IMR-90 (cell line): ENCODE measurements around the gene BICD2. TPM values are rescaled to one million over a fixed set of nuclear protein-coding genes. Genes with fewer than 3 reads are reported as not detected.

Experiments used
- ATAC-seq: fragments of 200-7000 bp; cut with Tn5 transposase; 2 replicates; pipeline ENCODE4 v1.9.1; 2020; ENCODE audit warnings: low read depth, mild to moderate bottlenecking, moderate library complexity
- BruUV-seq: library from RNA; stranded (reverse); fragments of 400-500 nt; replicated peaks from 2 replicates; lab custom pipeline; 2021; lab: Mats Ljungman, UMichigan
- CTCF ChIA-PET: fragments of 300-600 bp; formaldehyde crosslinking; extraction: SDS; loops from one replicate; lab custom pipeline; 2021; ENCODE audit warnings: antibody characterized with exemption; lab: Yijun Ruan, JAX
- POLR2A ChIA-PET: fragments of 300-600 bp; sonication (Branson Sonifier 250); formaldehyde crosslinking; loops from one replicate; lab custom pipeline; 2022; ENCODE audit warnings: antibody characterized with exemption; ENCODE audit not compliant: unreplicated experiment; lab: Charles Lee
- DNase-seq: peaks from one replicate; pipeline ENCODE4 v3.0.0; 2013
- H2AFZ ChIP-seq: replicated peaks from 2 replicates; pipeline ENCODE3; 2013; ENCODE audit warnings: low read length, mild to moderate bottlenecking; ENCODE audit not compliant: poor library complexity
- H2AK5ac ChIP-seq: 2 replicates; pipeline ENCODE4 v1.6.1; 2013; ENCODE audit warnings: low read depth, low read length, inconsistent platforms
- H2AK9ac ChIP-seq: replicated peaks from 2 replicates; pipeline ENCODE3; 2013; ENCODE audit warnings: mild to moderate bottlenecking, low read depth, low read length, moderate library complexity; ENCODE audit not compliant: poor library complexity
- H2BK120ac ChIP-seq: 2 replicates; pipeline ENCODE4 v1.6.1; 2013; ENCODE audit warnings: low read depth, low read length, inconsistent platforms
- H2BK15ac ChIP-seq: 3 replicates; pipeline ENCODE4 v1.6.1; 2013; ENCODE audit warnings: low read depth, low read length, inconsistent platforms
- H2BK20ac ChIP-seq: 2 replicates; pipeline ENCODE4 v1.6.1; 2013; ENCODE audit warnings: low read depth, mild to moderate bottlenecking, inconsistent platforms, low read length, moderate library complexity
- H2BK5ac ChIP-seq: 2 replicates; pipeline ENCODE4 v1.6.1; 2013; ENCODE audit warnings: mild to moderate bottlenecking, low read depth, low read length, inconsistent platforms; ENCODE audit not compliant: poor library complexity, severe bottlenecking
- H3K14ac ChIP-seq: replicated peaks from 2 replicates; pipeline ENCODE4 v1.6.1; 2013; ENCODE audit warnings: low read depth, low read length, inconsistent platforms
- H3K18ac ChIP-seq: 2 replicates; pipeline ENCODE4 v1.6.1; 2013; ENCODE audit warnings: low read depth, low read length, control low read depth
- H3K23ac ChIP-seq: 2 replicates; pipeline ENCODE4 v1.6.1; 2013; ENCODE audit warnings: low read depth, low read length, inconsistent platforms
- H3K27ac ChIP-seq: 2 replicates; pipeline ENCODE4 v1.5.1; 2013; ENCODE audit warnings: mild to moderate bottlenecking, control low read depth, low read length; ENCODE audit not compliant: insufficient read depth
- H3K27me3 ChIP-seq: 2 replicates; pipeline ENCODE4 v1.6.1; 2013; ENCODE audit warnings: low read length; ENCODE audit not compliant: control insufficient read depth, insufficient read depth
- H3K36me3 ChIP-seq: 2 replicates; pipeline ENCODE4 v1.6.1; 2013; ENCODE audit warnings: low read length, mixed read lengths; ENCODE audit not compliant: control insufficient read depth, insufficient read depth
- H3K4ac ChIP-seq: 2 replicates; pipeline ENCODE4 v1.6.1; 2013; ENCODE audit warnings: low read depth, low read length, inconsistent platforms
- H3K4me1 ChIP-seq: 2 replicates; pipeline ENCODE4 v1.6.1; 2013; ENCODE audit warnings: low read length, mixed read lengths; ENCODE audit not compliant: control insufficient read depth, insufficient read depth
- H3K4me2 ChIP-seq: 2 replicates; pipeline ENCODE4 v1.6.1; 2013; ENCODE audit warnings: low read depth, mild to moderate bottlenecking, control low read depth, low read length, moderate library complexity
- H3K4me3 ChIP-seq: 2 replicates; pipeline ENCODE4 v1.5.1; 2013; ENCODE audit warnings: low read depth, mild to moderate bottlenecking, control low read depth, low read length, moderate library complexity; ENCODE audit not compliant: insufficient read depth
- H3K56ac ChIP-seq: 2 replicates; pipeline ENCODE4 v1.6.1; 2013; ENCODE audit warnings: low read length, inconsistent platforms; ENCODE audit not compliant: insufficient read depth; ENCODE audit errors: extremely low read depth
- H3K79me1 ChIP-seq, 2 experiments: 2 replicates each; pipeline ENCODE4 v1.6.1; 2013; ENCODE audit warnings: low read length in 2 of 2, inconsistent platforms in 1 of 2, low read depth in 1 of 2
- H3K9ac ChIP-seq: 2 replicates; pipeline ENCODE4 v1.6.1; 2013; ENCODE audit warnings: low read depth, low read length, control low read depth
- H3K9me1 ChIP-seq: 2 replicates; pipeline ENCODE4 v1.6.1; 2013; ENCODE audit warnings: low read length, inconsistent platforms; ENCODE audit not compliant: insufficient read depth
- H3K9me3 ChIP-seq: 2 replicates; pipeline ENCODE4 v1.6.1; 2013; ENCODE audit warnings: low read length; ENCODE audit not compliant: control insufficient read depth, insufficient read depth
- H4K20me1 ChIP-seq: 2 replicates; pipeline ENCODE4 v1.6.1; 2013; ENCODE audit warnings: low read length, inconsistent platforms; ENCODE audit not compliant: insufficient read depth
- H4K5ac ChIP-seq: 2 replicates; pipeline ENCODE4 v1.6.1; 2013; ENCODE audit warnings: mild to moderate bottlenecking, low read depth, low read length, control low read depth
- H4K8ac ChIP-seq, 2 experiments: 2 replicates each; pipeline ENCODE4 v1.6.1; 2013; ENCODE audit warnings: low read depth in 2 of 2, low read length in 2 of 2, control low read depth in 1 of 2, inconsistent platforms in 1 of 2
- H4K91ac ChIP-seq: 2 replicates; pipeline ENCODE4 v1.6.1; 2013; ENCODE audit warnings: low read depth, low read length, inconsistent platforms; ENCODE audit not compliant: insufficient read depth
- BHLHE40 ChIP-seq: fragments of 150-350 bp; IDR thresholded peaks from 2 replicates; pipeline ENCODE4 v1.6.1; 2016; ENCODE audit warnings: mild to moderate bottlenecking, low read depth, low read length
- CEBPB ChIP-seq: IDR thresholded peaks from 2 replicates; pipeline ENCODE4 v1.6.1; 2012; ENCODE audit warnings: low read depth, low read length, improper control_type of control experiment
- CHD1 ChIP-seq: IDR thresholded peaks from 2 replicates; pipeline ENCODE4 v1.6.1; 2012; ENCODE audit warnings: low read depth, low read length, improper control_type of control experiment
- CTCF ChIP-seq: conservative IDR thresholded peaks from 2 replicates; pipeline ENCODE4 v1.5.1; 2012; ENCODE audit warnings: mild to moderate bottlenecking, low read depth, low read length, improper control_type of control experiment
- FOS ChIP-seq: fragments of 150-350 bp; IDR thresholded peaks from 2 replicates; pipeline ENCODE4 v1.6.1; 2016; ENCODE audit warnings: low read depth, low read length
- MAFK ChIP-seq: IDR thresholded peaks from 2 replicates; pipeline ENCODE4 v1.6.1; 2012; ENCODE audit warnings: low read depth, low read length, improper control_type of control experiment
- MAZ ChIP-seq: IDR thresholded peaks from 2 replicates; pipeline ENCODE4 v1.6.1; 2012; ENCODE audit warnings: low read depth, mild to moderate bottlenecking, low read length, improper control_type of control experiment, moderate library complexity, borderline replicate concordance
- NFE2L2 ChIP-seq: fragments of 150-350 bp; IDR thresholded peaks from 2 replicates; pipeline ENCODE4 v1.6.1; 2016; ENCODE audit warnings: low read depth, mild to moderate bottlenecking, low read length
- POLR2A ChIP-seq: IDR thresholded peaks from 2 replicates; pipeline ENCODE4 v1.6.1; 2012; ENCODE audit warnings: mild to moderate bottlenecking, low read depth, low read length
- RAD21 ChIP-seq: IDR thresholded peaks from 2 replicates; pipeline ENCODE4 v1.6.1; 2012; ENCODE audit warnings: low read length, improper control_type of control experiment
- RCOR1 ChIP-seq: IDR thresholded peaks from 2 replicates; pipeline ENCODE4 v1.6.1; 2012; ENCODE audit warnings: mild to moderate bottlenecking, low read length, improper control_type of control experiment; ENCODE audit not compliant: insufficient replicate concordance
- RFX5 ChIP-seq: IDR thresholded peaks from 2 replicates; pipeline ENCODE4 v1.8.0; 2012; ENCODE audit warnings: low read depth, mild to moderate bottlenecking, low read length, moderate library complexity
- WGBS, 2 experiments: methylation state at CpG; one replicate each; pipeline versions ENCODE4 v1.1.5 to v1.1.7; 2013; ENCODE audit warnings: missing lambda C conversion rate in 2 of 2; ENCODE audit not compliant: insufficient read length in 1 of 2; ENCODE audit errors: extremely low coverage in 2 of 2; 5-methylcytosine and 5-hydroxymethylcytosine counted together
- dilution Hi-C: fragments of 300-500 bp; cut with HindIII; formaldehyde crosslinking; loops from one replicate; pipeline ENCODE4 v1.14.3; 2018; ENCODE audit warnings: low sequenced_read_pairs; ENCODE audit not compliant: unreplicated experiment
- in situ Hi-C: fragments of 300-500 bp; cut with MboI; formaldehyde crosslinking; loops from 3 replicates; pipeline ENCODE4 v1.14.3; 2019; ENCODE audit warnings: low sequenced_read_pairs, inconsistent platforms, mixed read lengths
- intact Hi-C: fragments of 100-400 bp; cut with micrococcal nuclease; formaldehyde crosslinking; loops from 2 replicates; pipeline ENCODE4 v1.10.0; 2022
- polyA plus RNA-seq, 3 experiments: library from polyadenylated mRNA; depleted of rRNA; stranded (reverse); fragments of >200 nt; gene quantifications; 2 replicates each; pipeline ENCODE4 v1.2.3, GENCODE V29; 2012; ENCODE audit warnings: low replicate concordance in 1 of 3
- total RNA-seq: library from RNA; depleted of rRNA; stranded (reverse); fragments of >200 nt; gene quantifications from 2 replicates; pipeline ENCODE4 v1.2.3, GENCODE V29; 2012

The BICD2 gene
- total and polyA plus RNA-seq, 2 of the 4 experiments (the other 2 are of a cell fraction): 21.5 to 35.7 TPM

- H4K8ac ChIP-seq: no peak overlapping the region
- H3K4ac ChIP-seq: no peak overlapping the region
- no peaks in the 10 kb centered on the region for H3K36me3 ChIP-seq
- in situ Hi-C loops (no loop called here), intact Hi-C loops (no loop called here), dilution Hi-C loops (no loop called here)
- no peak overlapping the region for H3K4me2 ChIP-seq
- no peak overlapping the region for H2BK5ac ChIP-seq
- no peak overlapping the region for H3K18ac ChIP-seq
- no CpG with 5 or more reads among the region's 3 CpGs for WGBS, 2 experiments
- ChIA-PET CTCF (interaction anchor here (0.6 kb wide), 1 partner anchor 11 kb away, joined by 3 read pairs; no protein-coding TSS in a partner anchor), POLR2A (no interaction called here)
- no peak overlapping the region for H2BK120ac ChIP-seq
- H3K9me1 ChIP-seq: peaks cover 48% of the 10 kb centered on the region
- H2AK5ac ChIP-seq: 0 out of 2 replicates have a peak overlapping the region, but pooled peaks have one; percentile 13
- DNase-seq (peak; percentile 55), ATAC-seq (peak; percentile 38)
- peaks cover 9% of the 10 kb centered on the region for H3K4me1 ChIP-seq
- no peak overlapping the region for H4K5ac ChIP-seq
- no peak overlapping the region for H3K56ac ChIP-seq
- H3K27me3 ChIP-seq: no peaks in the 10 kb centered on the region
- no peak overlapping the region for H2AK9ac ChIP-seq
- H3K9ac ChIP-seq: no peak overlapping the region
- H3K14ac ChIP-seq: no peak overlapping the region
- TF ChIP-seq POLR2A: no peak
- TF ChIP-seq RCOR1: no peak
- TF ChIP-seq NFE2L2: no peak
- TF ChIP-seq CHD1: no peak
- TF ChIP-seq RFX5: no peak
- TF ChIP-seq CTCF: no peak
- no peak for TF ChIP-seq MAFK
- TF ChIP-seq FOS: no peak
- no peak for TF ChIP-seq CEBPB
- TF ChIP-seq BHLHE40: no peak
- no peak for TF ChIP-seq MAZ
- TF ChIP-seq RAD21: no peak
- no peak overlapping the region for H4K91ac ChIP-seq
- H3K9me3 ChIP-seq: no peaks in the 10 kb centered on the region
- no TSS peak for BruUV-seq
- H3K27ac ChIP-seq: no peak overlapping the region
- no peak overlapping the region for H2BK20ac ChIP-seq
- H3K23ac ChIP-seq: no peak overlapping the region
- H4K20me1 ChIP-seq: peaks cover 73% of the 10 kb centered on the region
- H2AFZ ChIP-seq: no peak overlapping the region
- H3K4me3 ChIP-seq: no peak overlapping the region
- H2BK15ac ChIP-seq: no peak overlapping the region
- peaks cover 47 to 73% of the 10 kb centered on the region in 2 experiments for H3K79me1 ChIP-seq
Observed at GRCh38 chr9:92740009-92740408, 24.6 kb downstream of the BICD2 start.
